Right lobe of liver (tissue), 4 donors: ENCODE results near the gene ALS2.
"Not testable (repeated sequence)": the region's sequence is repeated elsewhere in the genome, so short reads cannot be mapped to it uniquely, and the experiment has no call there.

Source experiments
- CTCF ChIP-seq, 4 donors: fragments of 200-600 bp in 3 of 4; fragments of 450-650 bp in 1 of 4; IDR thresholded peaks; one replicate each; pipeline versions ENCODE4 v1.5.1 to v1.8.0; 2016 to 2022; ENCODE audit warnings: antibody characterized with exemption in 4 of 4, mild to moderate bottlenecking in 2 of 4
- POLR2A ChIP-seq: fragments of 450-650 bp; IDR thresholded peaks from one replicate; pipeline ENCODE4 v1.6.1; 2017; ENCODE audit warnings: antibody characterized with exemption, mild to moderate bottlenecking
- donor health status: DM: no; HTN: no; CAD: no.
- donor health status: DM: no; HTN: no; CAD: no.
- donor health status: DM: no; HTN: yes; CAD: no.

GRCh38 chr2:201764469-201764868 lies 16.3 kb downstream of the ALS2 start:
- not testable (repeated sequence) for TF ChIP-seq CTCF (IDR thresholded peaks at IDR 0.05); POLR2A
